Measurements from ENCODE around the gene LYRM4. TPM values are rescaled to one million over a fixed set of nuclear protein-coding genes. Genes with fewer than 3 reads are reported as not detected.

Gene LYRM4
- total and polyA plus RNA-seq, 4 donors = 15.2 to 23.2 (median 19.1) TPM

GRCh38 chr6:5290500-5290899, 29.8 kb upstream of the LYRM4 start:
- H3K4me1 ChIP-seq (ENCODE audit: control insufficient read depth in 5 of 5, insufficient read depth in 5 of 5, low read length in 5 of 5) = peaks cover 0 to 14% (median 0%) of the 10 kb centered on the region in 5 donors
- TF ChIP-seq, protein P1, sequence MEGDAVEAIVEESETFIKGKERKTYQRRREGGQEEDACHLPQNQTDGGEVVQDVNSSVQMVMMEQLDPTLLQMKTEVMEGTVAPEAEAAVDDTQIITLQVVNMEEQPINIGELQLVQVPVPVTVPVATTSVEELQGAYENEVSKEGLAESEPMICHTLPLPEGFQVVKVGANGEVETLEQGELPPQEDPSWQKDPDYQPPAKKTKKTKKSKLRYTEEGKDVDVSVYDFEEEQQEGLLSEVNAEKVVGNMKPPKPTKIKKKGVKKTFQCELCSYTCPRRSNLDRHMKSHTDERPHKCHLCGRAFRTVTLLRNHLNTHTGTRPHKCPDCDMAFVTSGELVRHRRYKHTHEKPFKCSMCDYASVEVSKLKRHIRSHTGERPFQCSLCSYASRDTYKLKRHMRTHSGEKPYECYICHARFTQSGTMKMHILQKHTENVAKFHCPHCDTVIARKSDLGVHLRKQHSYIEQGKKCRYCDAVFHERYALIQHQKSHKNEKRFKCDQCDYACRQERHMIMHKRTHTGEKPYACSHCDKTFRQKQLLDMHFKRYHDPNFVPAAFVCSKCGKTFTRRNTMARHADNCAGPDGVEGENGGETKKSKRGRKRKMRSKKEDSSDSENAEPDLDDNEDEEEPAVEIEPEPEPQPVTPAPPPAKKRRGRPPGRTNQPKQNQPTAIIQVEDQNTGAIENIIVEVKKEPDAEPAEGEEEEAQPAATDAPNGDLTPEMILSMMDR (IDR thresholded peaks at IDR 0.05; ENCODE audit: control extremely low read depth, extremely low read depth) = no peak
- H3K9me3 ChIP-seq (ENCODE audit: control insufficient read depth in 4 of 4, insufficient read depth in 3 of 4, low read length in 3 of 4) = no peaks in the 10 kb centered on the region
- no peak for DNase-seq
- no peak for ATAC-seq (ENCODE audit: insufficient read depth, low FRiP score)
- no peak overlapping the region for H3K9ac ChIP-seq (ENCODE audit: insufficient read depth in 1 of 2, low read length in 2 of 2)
- no peak overlapping the region for H3K4me3 ChIP-seq
- no peaks in the 10 kb centered on the region for H3K27me3 ChIP-seq (ENCODE audit: control insufficient read depth in 3 of 3, insufficient read depth in 3 of 3, low read length in 2 of 3)
- no peak overlapping the region for H3K27ac ChIP-seq (ENCODE audit: low read depth in 1 of 2, low read length in 1 of 2)
- peaks cover 0 to 4% (median 0%) of the 10 kb centered on the region in 4 donors for H3K36me3 ChIP-seq (ENCODE audit: control insufficient read depth in 4 of 4, insufficient read depth in 4 of 4, low read length in 4 of 4)

DNA sequence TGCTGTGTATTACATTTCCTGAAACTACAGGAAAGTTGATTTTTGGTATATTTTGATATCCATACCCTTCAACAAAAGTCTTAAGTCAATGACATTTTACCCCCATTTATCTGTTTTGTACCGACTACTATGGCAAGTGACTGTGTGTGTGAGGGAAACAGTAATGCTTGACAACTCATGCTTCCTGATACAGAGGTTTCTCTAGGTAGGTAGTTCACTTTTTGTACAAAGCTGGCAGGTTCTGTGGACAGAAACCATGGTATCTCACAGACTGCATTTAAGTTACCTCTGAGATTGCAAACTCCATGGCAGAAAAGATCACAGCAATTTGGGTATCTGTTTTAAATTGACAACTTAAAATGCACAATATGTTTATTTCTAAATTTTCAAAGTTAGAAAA, 29.3 kb upstream of the LYRM4 start:
- Histone ChIP-seq H3K9me3 (ENCODE audit: control insufficient read depth in 4 of 4, insufficient read depth in 3 of 4, low read length in 3 of 4) (no peaks in the 10 kb centered on the region), H3K4me1 (ENCODE audit: control insufficient read depth in 5 of 5, insufficient read depth in 5 of 5, low read length in 5 of 5) (peaks cover 0 to 14% (median 0%) of the 10 kb centered on the region in 5 donors), H3K27me3 (ENCODE audit: control insufficient read depth in 3 of 3, insufficient read depth in 3 of 3, low read length in 2 of 3) (no peaks in the 10 kb centered on the region), H3K27ac (ENCODE audit: low read depth in 1 of 2, low read length in 1 of 2) (no peak overlapping the region), H3K9ac (ENCODE audit: insufficient read depth in 1 of 2, low read length in 2 of 2) (no peak overlapping the region), H3K4me3 (no peak overlapping the region), H3K36me3 (ENCODE audit: control insufficient read depth in 4 of 4, insufficient read depth in 4 of 4, low read length in 4 of 4) (peaks cover 0 to 4% (median 0%) of the 10 kb centered on the region in 4 donors)
- TF ChIP-seq, protein P1 (IDR thresholded peaks at IDR 0.05; ENCODE audit: control extremely low read depth, extremely low read depth) = no peak
- DNase-seq (no peak), ATAC-seq (ENCODE audit: insufficient read depth, low FRiP score) (no peak)
- 90 to 94% methylated on average over 1 of the region's 1 CpG for WGBS, 2 donors

DNA sequence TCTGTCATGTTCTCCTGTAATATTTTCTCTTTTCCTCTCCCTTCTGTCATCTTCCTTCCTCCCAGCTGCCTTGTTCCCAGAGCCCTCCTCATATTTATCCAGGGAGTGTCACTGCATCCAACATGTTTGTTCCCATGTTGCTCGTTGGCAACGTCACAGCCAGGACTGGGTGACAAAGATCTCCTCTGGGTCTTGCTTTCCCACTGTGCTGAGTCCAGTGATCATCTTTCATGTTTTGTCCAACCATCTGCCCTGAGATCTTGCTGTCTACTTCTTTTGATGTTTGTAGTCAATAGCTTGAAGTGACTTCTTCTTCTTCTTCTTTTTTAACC, 27.2 kb upstream of the LYRM4 start:
- Histone ChIP-seq H3K27ac (ENCODE audit: low read depth in 1 of 2, low read length in 1 of 2) (no peak overlapping the region), H3K9me3 (ENCODE audit: control insufficient read depth in 4 of 4, insufficient read depth in 3 of 4, low read length in 3 of 4) (no peaks in the 10 kb centered on the region), H3K4me1 (ENCODE audit: control insufficient read depth in 5 of 5, insufficient read depth in 5 of 5, low read length in 5 of 5) (peaks cover 0 to 14% (median 0%) of the 10 kb centered on the region in 5 donors), H3K27me3 (ENCODE audit: control insufficient read depth in 3 of 3, insufficient read depth in 3 of 3, low read length in 2 of 3) (no peaks in the 10 kb centered on the region), H3K4me3 (no peak overlapping the region), H3K36me3 (ENCODE audit: control insufficient read depth in 4 of 4, insufficient read depth in 4 of 4, low read length in 4 of 4) (peaks cover 0 to 4% (median 0%) of the 10 kb centered on the region in 4 donors), H3K9ac (ENCODE audit: insufficient read depth in 1 of 2, low read length in 2 of 2) (no peak overlapping the region)
- DNase-seq (no peak), ATAC-seq (ENCODE audit: insufficient read depth, low FRiP score) (no peak)
- TF ChIP-seq, protein P1 (IDR thresholded peaks at IDR 0.05; ENCODE audit: control extremely low read depth, extremely low read depth) = no peak
- 68 to 88% methylated on average over 2 of the region's 2 CpGs for WGBS, 2 donors

Data from lung (tissue), 12 donors.